ENCODE data around the gene SLC8A1.

GRCh38 chr2:40279001-40279400 lies 172.9 kb downstream of the SLC8A1 start:
- TF ChIP-seq CTCF (IDR thresholded peaks at IDR 0.05) (no peak), POLR2A (IDR thresholded peaks at IDR 0.05) (no peak), EP300 (IDR thresholded peaks at IDR 0.05) (no peak)
